ENCODE measurements around the gene KLF9. TPM values are rescaled to one million over a fixed set of nuclear protein-coding genes. Genes with fewer than 3 reads are reported as not detected.

Gene KLF9
- total RNA-seq, 1 experiment from 2014 or later = 0.34 TPM

DNA sequence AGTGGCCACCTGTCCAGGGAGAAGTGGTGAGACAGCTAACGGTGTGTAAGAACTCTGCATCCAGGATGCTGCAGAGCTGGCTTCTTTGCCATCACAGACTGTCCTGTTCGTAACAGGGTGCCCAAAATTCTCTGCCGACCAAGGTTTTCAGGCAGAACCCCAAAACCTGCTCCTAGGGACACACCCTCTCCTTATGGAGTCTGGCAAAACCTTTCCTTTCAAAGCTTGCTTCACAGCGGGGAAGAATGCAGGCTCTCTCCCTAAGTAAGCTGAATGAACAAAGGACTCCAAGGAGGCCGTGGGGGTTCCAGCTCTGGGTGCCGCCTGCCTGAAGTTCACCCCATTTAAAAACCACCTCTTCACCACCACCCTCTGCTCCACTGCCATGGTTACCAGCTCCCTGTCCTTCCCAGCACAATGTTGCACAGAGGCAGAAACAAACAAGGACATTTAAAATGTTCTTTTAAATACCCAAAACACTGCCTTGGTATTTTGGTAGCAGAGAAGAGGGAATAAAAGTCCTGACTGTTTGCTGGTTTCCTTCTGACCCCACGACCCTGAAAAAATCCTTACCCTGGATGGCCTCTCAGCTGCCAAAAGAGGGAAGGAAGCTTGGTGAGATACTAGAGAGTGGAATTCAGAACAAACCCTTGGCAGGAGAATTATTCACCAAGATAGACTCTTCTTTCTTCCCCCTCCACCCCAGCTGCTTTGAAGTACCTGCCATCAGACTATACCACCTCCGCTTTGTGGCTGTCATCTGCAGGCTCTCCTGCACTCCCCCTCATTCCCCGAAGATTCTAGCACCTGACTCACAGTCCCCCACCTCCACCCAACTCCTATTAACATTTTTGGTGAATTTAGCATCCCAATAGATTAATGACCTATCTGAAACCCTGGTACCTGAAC lies 7.1 kb upstream of the KLF9 start:
- intact Hi-C loops (cut with micrococcal nuclease; ENCODE audit: unreplicated experiment) = no loop called here
- POLR2A ChIA-PET (ENCODE audit: low non-redundant PET) = interaction anchor here (0.6 kb wide), 2 partner anchors 182 to 439 kb away, joined by 5 to 7 read pairs; no protein-coding TSS in a partner anchor
- Histone ChIP-seq H3K4me3 (ENCODE audit: low read depth, low read length, poor library complexity, severe bottlenecking) (peak overlapping the region; percentile 64), H3K27me3 (replicated peaks; ENCODE audit: insufficient read depth, low read depth, low read length, poor library complexity) (no peaks in the 10 kb centered on the region), H3K27ac (ENCODE audit: low read depth, low read length, poor library complexity, severe bottlenecking) (peak overlapping the region; percentile 99), H3K9me3 (ENCODE audit: low read depth, low read length, poor library complexity, severe bottlenecking) (no peaks in the 10 kb centered on the region), H3K4me1 (ENCODE audit: insufficient read depth, low read length, poor library complexity, severe bottlenecking) (peaks cover 17% of the 10 kb centered on the region), H3K36me3 (ENCODE audit: insufficient read depth, low read length, poor library complexity, severe bottlenecking) (no peaks in the 10 kb centered on the region)
- no peak for DNase-seq (ENCODE audit: low spot score)
- CTCF ChIA-PET = no interaction called here
- TF ChIP-seq EZH2 (IDR thresholded peaks at IDR 0.05; ENCODE audit: borderline replicate concordance, low read depth, low read length, poor library complexity, severe bottlenecking) (no peak), CTCF (conservative IDR thresholded peaks at IDR 0.05; ENCODE audit: low read depth, low read length) (no peak)
- BruUV-seq (replicated peaks) = no TSS peak

DNA sequence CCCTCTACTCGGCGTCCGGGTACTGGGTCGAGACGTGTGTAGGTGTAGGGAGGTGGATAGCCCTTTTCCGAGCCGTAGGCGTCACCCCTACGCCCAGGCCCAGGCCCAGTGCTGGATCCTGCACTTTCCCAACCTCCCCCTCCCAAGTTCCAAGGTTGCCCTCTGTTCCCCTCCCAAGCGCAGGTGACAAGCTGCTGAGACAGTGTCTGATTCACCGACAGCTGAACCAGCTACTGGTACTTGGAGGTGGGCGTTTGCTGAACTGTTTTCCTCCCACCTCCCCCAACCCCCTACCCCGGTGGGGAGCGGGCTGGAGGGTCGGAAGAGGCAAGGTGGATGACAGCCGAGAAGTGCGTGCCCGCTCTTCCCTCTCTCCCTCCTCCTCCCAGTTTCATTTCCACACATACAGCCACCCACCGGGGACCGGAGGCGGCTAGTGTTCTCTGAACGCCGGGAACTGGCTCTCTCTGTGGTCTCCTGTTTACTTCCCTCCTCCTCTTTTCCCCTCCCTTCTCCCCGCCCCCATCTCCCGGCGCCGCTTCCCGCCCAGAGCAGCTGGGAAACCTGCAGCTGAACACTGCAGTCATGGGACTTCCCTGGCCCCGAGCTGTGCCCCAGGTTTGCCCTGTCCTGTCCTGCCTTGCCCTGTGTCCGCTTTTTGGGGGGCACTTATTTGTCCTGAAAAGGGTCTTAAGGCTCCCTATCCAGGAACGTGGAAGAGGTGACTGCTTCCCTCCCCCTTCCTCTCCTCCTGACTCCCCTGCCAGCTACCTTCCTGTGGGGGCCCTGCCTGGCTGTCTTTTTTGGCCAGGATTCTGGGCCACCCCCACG lies 6.2 kb upstream of the KLF9 start:
- no peaks in the 10 kb centered on the region for H3K27me3 ChIP-seq (replicated peaks; ENCODE audit: insufficient read depth, low read depth, low read length, poor library complexity)
- peak overlapping the region; percentile 99 for H3K27ac ChIP-seq (ENCODE audit: low read depth, low read length, poor library complexity, severe bottlenecking)
- DNase-seq (ENCODE audit: low spot score) = peak; percentile 88
- no peaks in the 10 kb centered on the region for H3K36me3 ChIP-seq (ENCODE audit: insufficient read depth, low read length, poor library complexity, severe bottlenecking)
- no peaks in the 10 kb centered on the region for H3K9me3 ChIP-seq (ENCODE audit: low read depth, low read length, poor library complexity, severe bottlenecking)
- TF ChIP-seq EZH2 (IDR thresholded peaks at IDR 0.05; ENCODE audit: borderline replicate concordance, low read depth, low read length, poor library complexity, severe bottlenecking) (no peak), CTCF (conservative IDR thresholded peaks at IDR 0.05; ENCODE audit: low read depth, low read length) (no peak)
- ChIA-PET POLR2A (ENCODE audit: low non-redundant PET) (interaction anchor here (0.6 kb wide), 4 partner anchors 133 to 438 kb away, joined by 4 to 9 read pairs (median 6); no protein-coding TSS in a partner anchor), CTCF (interaction anchor here (0.6 kb wide), 1 partner anchor 64 kb away, joined by 3 read pairs; no protein-coding TSS in a partner anchor)
- BruUV-seq (replicated peaks) = no TSS peak
- H3K4me1 ChIP-seq (ENCODE audit: insufficient read depth, low read length, poor library complexity, severe bottlenecking) = peaks cover 17% of the 10 kb centered on the region
- H3K4me3 ChIP-seq (ENCODE audit: low read depth, low read length, poor library complexity, severe bottlenecking) = peak overlapping the region; percentile 64
- intact Hi-C loops (cut with micrococcal nuclease; ENCODE audit: unreplicated experiment) = no loop called here
